ENCODE data around the gene KLK3. TPM values are rescaled to one million over a fixed set of nuclear protein-coding genes. Genes with fewer than 3 reads are reported as not detected.

KLK3 gene
- total and polyA plus RNA-seq, 8 donors, result not detected

DNA sequence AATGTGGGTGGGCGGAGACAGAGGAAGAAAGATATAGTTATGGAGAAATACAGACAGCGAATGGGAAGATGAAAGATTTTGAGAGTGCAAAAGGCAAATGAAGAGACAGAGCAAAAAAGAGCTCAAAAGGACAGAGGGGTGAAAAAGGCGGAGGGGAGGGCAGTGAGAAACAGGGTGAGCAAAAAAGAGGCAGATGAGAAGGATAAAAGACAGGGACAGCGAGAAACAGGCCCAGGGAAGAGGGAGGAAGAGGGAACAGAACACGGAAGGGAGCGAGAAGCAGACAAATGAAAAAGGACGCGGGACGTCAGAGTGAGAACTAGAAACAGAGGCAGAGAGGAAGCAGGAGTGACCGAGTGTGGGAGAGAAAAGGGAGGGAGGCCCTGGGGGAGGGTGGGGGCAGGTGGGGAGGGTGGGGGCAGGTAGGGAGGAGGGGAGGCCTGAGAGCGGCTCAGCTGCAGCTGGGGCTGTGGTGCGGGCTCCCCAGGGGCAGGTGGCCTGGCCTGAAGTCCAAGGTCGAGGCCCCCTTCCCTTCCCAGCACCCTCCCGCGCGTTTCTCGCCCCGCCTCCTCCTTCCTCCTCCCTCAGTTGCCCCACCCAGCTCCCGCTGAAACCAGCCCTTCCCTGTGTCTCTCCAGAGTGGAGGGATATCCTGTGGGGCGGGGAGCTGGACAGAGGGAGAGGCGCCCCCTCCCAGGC is 34.0 kb upstream of the KLK3 start:
- ATAC-seq, result no peak
- peak in 1 of 4 donors; percentile 76 for DNase-seq
- no peak overlapping the region for H3K27ac ChIP-seq
- TF ChIP-seq, protein P1, sequence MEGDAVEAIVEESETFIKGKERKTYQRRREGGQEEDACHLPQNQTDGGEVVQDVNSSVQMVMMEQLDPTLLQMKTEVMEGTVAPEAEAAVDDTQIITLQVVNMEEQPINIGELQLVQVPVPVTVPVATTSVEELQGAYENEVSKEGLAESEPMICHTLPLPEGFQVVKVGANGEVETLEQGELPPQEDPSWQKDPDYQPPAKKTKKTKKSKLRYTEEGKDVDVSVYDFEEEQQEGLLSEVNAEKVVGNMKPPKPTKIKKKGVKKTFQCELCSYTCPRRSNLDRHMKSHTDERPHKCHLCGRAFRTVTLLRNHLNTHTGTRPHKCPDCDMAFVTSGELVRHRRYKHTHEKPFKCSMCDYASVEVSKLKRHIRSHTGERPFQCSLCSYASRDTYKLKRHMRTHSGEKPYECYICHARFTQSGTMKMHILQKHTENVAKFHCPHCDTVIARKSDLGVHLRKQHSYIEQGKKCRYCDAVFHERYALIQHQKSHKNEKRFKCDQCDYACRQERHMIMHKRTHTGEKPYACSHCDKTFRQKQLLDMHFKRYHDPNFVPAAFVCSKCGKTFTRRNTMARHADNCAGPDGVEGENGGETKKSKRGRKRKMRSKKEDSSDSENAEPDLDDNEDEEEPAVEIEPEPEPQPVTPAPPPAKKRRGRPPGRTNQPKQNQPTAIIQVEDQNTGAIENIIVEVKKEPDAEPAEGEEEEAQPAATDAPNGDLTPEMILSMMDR (IDR thresholded peaks at IDR 0.05), result no peak
- H3K4me3 ChIP-seq, result no peak overlapping the region
- intact Hi-C loops (cut with DNase I), result no loop called here
- H3K4me1 ChIP-seq, result peaks cover 0 to 4% of the 10 kb centered on the region in 2 donors
- peaks cover 16 to 97% of the 10 kb centered on the region in 2 donors for H3K27me3 ChIP-seq
- H3K36me3 ChIP-seq, result no peaks in the 10 kb centered on the region
- no peaks in the 10 kb centered on the region for H3K9me3 ChIP-seq

DNA sequence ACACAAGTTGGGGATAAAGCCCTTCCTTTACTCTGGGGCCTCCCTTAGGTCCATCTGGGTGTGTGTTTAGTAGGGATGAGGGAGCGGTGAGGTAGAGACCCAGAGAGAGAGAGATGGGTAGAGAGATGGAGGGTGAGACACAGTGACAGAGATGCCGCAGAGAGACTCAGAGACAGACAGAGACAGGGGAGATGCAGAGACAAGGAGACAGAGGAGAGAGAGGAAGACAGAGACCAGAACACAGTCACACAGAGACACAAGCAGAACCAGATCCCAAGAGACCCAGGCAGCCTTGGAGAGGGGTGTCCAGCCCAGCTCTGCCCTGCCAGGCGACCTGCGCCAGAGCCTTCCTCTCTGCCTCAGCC is 33.5 kb upstream of the KLK3 start:
- no peak for DNase-seq
- Histone ChIP-seq H3K36me3 (no peaks in the 10 kb centered on the region), H3K27me3 (peaks cover 16 to 94% of the 10 kb centered on the region in 2 donors), H3K9me3 (no peaks in the 10 kb centered on the region), H3K27ac (no peak overlapping the region), H3K4me1 (peaks cover 0 to 4% of the 10 kb centered on the region in 2 donors), H3K4me3 (no peak overlapping the region)
- TF ChIP-seq, protein P1 (IDR thresholded peaks at IDR 0.05), result no peak
- ATAC-seq, result no peak
- intact Hi-C loops (cut with DNase I), result no loop called here

DNA sequence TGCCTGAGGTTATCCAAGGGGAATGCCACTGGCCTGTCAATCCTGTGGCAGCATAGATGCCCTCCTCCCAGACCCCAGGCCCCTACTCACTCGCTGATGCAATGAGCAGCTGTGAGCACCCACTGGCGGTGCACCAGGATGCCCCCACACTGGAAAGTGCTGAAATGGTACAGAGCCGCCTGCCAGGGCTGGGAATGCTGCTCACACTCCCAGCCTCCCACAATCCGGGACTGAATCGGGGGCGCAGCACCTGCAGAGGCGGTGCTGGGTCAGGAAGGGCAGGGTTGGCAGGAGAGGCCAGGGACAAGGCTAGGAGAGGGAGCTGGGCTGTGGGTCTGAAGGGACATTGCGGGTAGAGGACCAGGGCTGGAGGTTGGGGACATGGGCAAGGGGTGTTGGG is 33.1 kb upstream of the KLK3 start:
- Histone ChIP-seq H3K27ac (no peak overlapping the region), H3K27me3 (peaks cover 16 to 94% of the 10 kb centered on the region in 2 donors), H3K9me3 (no peaks in the 10 kb centered on the region), H3K36me3 (no peaks in the 10 kb centered on the region), H3K4me3 (no peak overlapping the region), H3K4me1 (peaks cover 0 to 4% of the 10 kb centered on the region in 2 donors)
- intact Hi-C loops (cut with DNase I), result no loop called here
- TF ChIP-seq, protein P1 (IDR thresholded peaks at IDR 0.05), result no peak
- ATAC-seq, result no peak
- DNase-seq, result no peak

DNA sequence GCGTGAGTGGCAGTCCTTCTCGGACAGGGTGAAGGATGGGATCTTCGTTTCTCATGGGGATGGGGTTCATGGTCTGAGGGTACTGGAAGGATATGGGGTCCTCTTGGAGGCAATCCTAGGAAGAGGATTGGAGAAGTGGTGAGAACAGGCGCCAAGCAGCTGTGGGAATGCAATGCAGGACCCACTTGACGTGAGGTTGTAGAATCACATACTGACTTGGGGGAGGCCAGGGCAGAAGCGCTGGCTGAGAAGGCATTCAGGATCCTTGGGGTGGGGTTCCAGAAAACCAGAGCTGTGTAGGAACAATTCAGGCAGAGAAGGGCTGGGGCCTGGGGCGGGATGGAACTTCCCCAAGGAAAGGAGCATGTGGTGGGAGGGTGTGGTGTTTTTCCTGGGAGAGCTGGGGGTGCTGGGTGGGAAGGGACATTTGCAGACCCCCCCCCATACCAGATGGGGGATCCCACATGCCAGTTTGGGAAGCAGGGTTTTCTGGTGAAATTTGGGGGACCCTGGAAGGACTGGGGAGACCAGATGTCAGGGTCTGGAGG is 32.0 kb upstream of the KLK3 start:
- intact Hi-C loops (cut with DNase I), result no loop called here
- Histone ChIP-seq H3K4me3 (no peak overlapping the region), H3K27me3 (peaks cover 16 to 88% of the 10 kb centered on the region in 2 donors), H3K36me3 (no peaks in the 10 kb centered on the region), H3K9me3 (no peaks in the 10 kb centered on the region), H3K4me1 (peaks cover 0 to 4% of the 10 kb centered on the region in 2 donors), H3K27ac (no peak overlapping the region)
- ATAC-seq (no peak), DNase-seq (no peak)
- TF ChIP-seq, protein P1 (IDR thresholded peaks at IDR 0.05), result no peak

DNA sequence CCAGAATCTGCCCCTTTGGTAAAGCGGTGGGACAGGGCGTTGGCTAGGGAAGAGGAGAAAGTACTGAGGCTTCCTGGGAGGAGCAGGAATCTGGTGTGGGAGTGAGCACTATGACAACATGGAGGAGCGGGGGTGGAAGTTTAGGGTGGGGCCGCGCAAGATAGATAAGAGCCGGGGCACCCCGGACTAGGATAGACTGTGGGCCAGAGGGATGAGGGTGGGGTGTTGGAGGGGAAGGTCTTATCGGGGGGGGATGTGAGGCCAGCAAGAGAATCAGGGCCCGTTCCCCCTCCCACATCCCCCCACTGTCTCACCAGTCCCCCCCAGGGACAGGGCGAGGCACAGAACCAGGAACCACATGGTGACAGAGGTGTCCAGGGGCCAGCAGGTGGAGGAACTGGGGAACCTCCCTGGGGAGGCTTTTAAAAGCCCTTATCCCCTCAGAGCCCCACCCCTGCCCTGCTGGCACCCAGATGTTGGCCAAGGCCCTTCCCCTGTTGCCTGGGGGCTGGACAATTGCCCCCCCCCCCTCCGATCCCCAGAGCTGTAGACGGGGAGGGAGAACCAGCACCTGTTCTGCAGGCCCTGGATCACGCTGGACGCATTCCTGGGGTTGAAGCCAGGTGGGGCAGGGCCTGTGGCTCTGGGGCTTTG is 31.2 kb upstream of the KLK3 start, which contains the start of gene KLK1:
TSS of gene KLK1 (minus strand) at position 399 of the 654 bp plus-strand sequence. CDS start at position 360, 39 bp downstream.
- DNase-seq, result no peak
- Histone ChIP-seq H3K4me3 (no peak within 1 kb of the TSS), H3K4me1 (no peaks in the 10 kb centered on the region), H3K27ac (no peak within 1 kb of the TSS), H3K27me3 (peaks cover 8 to 80% of the 10 kb centered on the region in 2 donors), H3K9me3 (no peaks in the 10 kb centered on the region), H3K36me3 (no peaks in the 10 kb centered on the region)
- TF ChIP-seq, protein P1 (IDR thresholded peaks at IDR 0.05), result no peak
- ATAC-seq, result no peak
- intact Hi-C loops (cut with DNase I), result no loop called here
